CD8-positive, alpha-beta memory T cell (primary cell): ENCODE results near the gene OMA1. TPM values are rescaled to one million over a fixed set of nuclear protein-coding genes. Genes with fewer than 3 reads are reported as not detected.

Source experiments
- CTCF ChIA-PET: fragments of 350-600 bp; sonication (Branson Sonifier 250); formaldehyde crosslinking; loops from one replicate; lab custom pipeline; 2021; ENCODE audit warnings: antibody characterized with exemption; lab: Charles Lee
- POLR2A ChIA-PET: fragments of 350-600 bp; sonication (Branson Sonifier 250); formaldehyde crosslinking; loops from one replicate; lab custom pipeline; 2021; ENCODE audit warnings: antibody characterized with exemption; lab: Charles Lee
- DNase-seq, 5 donors: peaks; one replicate each; pipeline versions ENCODE4 v3.0.0 to v3.0.0-alpha.2; 2020 to 2022; ENCODE audit warnings: mixed read lengths in 1 of 5
- H3K27ac ChIP-seq: one replicate; pipeline ENCODE4 v1.7.0; 2013; ENCODE audit warnings: low read depth, mild to moderate bottlenecking, low read length, moderate library complexity
- H3K27me3 ChIP-seq: 2 replicates; pipeline ENCODE4 v1.7.0; 2013; ENCODE audit warnings: low read length, mild to moderate bottlenecking; ENCODE audit not compliant: insufficient read depth, poor library complexity, severe bottlenecking
- H3K36me3 ChIP-seq: 2 replicates; pipeline ENCODE4 v1.7.0; 2013; ENCODE audit warnings: mild to moderate bottlenecking, low read length, moderate library complexity; ENCODE audit not compliant: insufficient read depth
- H3K4me1 ChIP-seq: 2 replicates; pipeline ENCODE4 v1.7.0; 2013; ENCODE audit warnings: mild to moderate bottlenecking, low read length, moderate library complexity; ENCODE audit not compliant: insufficient read depth
- H3K4me3 ChIP-seq: 2 replicates; pipeline ENCODE4 v1.7.0; 2013; ENCODE audit warnings: mild to moderate bottlenecking, low read length
- H3K9me3 ChIP-seq: 2 replicates; pipeline ENCODE4 v1.7.0; 2013; ENCODE audit warnings: mild to moderate bottlenecking, low read length
- H3K27ac Mint-ChIP-seq, 8 donors: one replicate each; pipeline ENCODE4 v1.8.0; 2020 to 2021; ENCODE audit warnings: mixed read lengths in 8 of 8, mild to moderate bottlenecking in 6 of 8, inconsistent platforms in 3 of 8, moderate library complexity in 3 of 8
- H3K27me3 Mint-ChIP-seq, 2 donors: one replicate each; pipeline ENCODE4 v1.8.0; 2020 to 2021; ENCODE audit warnings: mixed read lengths in 2 of 2, mild to moderate bottlenecking in 1 of 2, moderate library complexity in 1 of 2
- H3K36me3 Mint-ChIP-seq, 3 donors: one replicate each; pipeline ENCODE4 v1.8.0; 2020 to 2021; ENCODE audit warnings: mixed read lengths in 3 of 3, inconsistent platforms in 1 of 3, mild to moderate bottlenecking in 1 of 3
- H3K4me1 Mint-ChIP-seq, 3 donors: one replicate each; pipeline ENCODE4 v1.8.0; 2020 to 2021; ENCODE audit warnings: mixed read lengths in 3 of 3, inconsistent platforms in 1 of 3, mild to moderate bottlenecking in 1 of 3
- H3K4me3 Mint-ChIP-seq, 7 donors: one replicate each; pipeline ENCODE4 v1.8.0; 2020 to 2021; ENCODE audit warnings: mixed read lengths in 7 of 7, mild to moderate bottlenecking in 6 of 7, moderate library complexity in 4 of 7, inconsistent platforms in 2 of 7
- H3K9me3 Mint-ChIP-seq, 5 donors: one replicate each; pipeline ENCODE4 v1.8.0; 2020 to 2022; ENCODE audit warnings: mixed read lengths in 5 of 5, mild to moderate bottlenecking in 3 of 5, moderate library complexity in 2 of 5, inconsistent platforms in 1 of 5
- polyA plus RNA-seq: library from polyadenylated mRNA; unstranded; fragments of 300-500 nt; fragmentation: Illumina TruSeq; gene quantifications from one replicate; pipeline ENCODE4 v1.2.3, GENCODE V29; 2021
- total RNA-seq, 2 experiments: library from RNA; stranded (reverse); gene quantifications; one replicate each; pipeline ENCODE4 v1.2.3, GENCODE V29; 2021

Gene OMA1
- total and polyA plus RNA-seq, 3 experiments from 2014 or later = 15.9 to 40.5 (median 17.6) TPM

- H3K27me3 ChIP-seq = no peaks in the 10 kb centered on the region
- ChIA-PET CTCF (no interaction called here), POLR2A (no interaction called here)
- no peaks in the 10 kb centered on the region for H3K9me3 ChIP-seq
- Mint-ChIP-seq H3K36me3 (peaks cover 4 to 19% (median 14%) of the 10 kb centered on the region in 3 donors), H3K27me3 (no peaks in the 10 kb centered on the region), H3K9me3 (no peaks in the 10 kb centered on the region), H3K4me3 (no peak overlapping the region), H3K27ac (peak overlapping the region in 1 of 8 donors; percentile 40), H3K4me1 (no peaks in the 10 kb centered on the region)
- H3K27ac ChIP-seq = no peak overlapping the region
- no peaks in the 10 kb centered on the region for H3K4me1 ChIP-seq
- DNase-seq = no peak
- H3K36me3 ChIP-seq = no peaks in the 10 kb centered on the region
- no peak overlapping the region for H3K4me3 ChIP-seq
Observed at GRCh38 chr1:58465176-58465575, 81.3 kb downstream of the OMA1 start.

DNA sequence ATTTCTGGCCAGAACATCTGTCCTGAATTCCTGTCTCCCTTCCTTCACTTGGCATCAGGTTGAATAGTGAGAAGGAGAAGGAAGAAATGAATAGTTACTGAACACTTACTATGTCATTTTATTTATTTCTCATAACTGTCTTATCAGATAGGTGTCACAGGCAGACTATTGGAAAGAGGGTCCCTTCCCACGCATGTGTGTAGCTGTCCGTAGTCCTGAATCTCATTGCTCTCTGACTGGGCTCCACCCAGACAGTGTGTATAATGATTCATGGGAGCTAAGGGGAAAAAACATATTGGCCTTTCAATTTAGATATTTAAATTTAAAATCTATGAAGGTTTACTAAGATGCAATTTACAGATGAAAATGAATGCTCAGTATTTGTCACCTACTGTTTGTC lies 86.1 kb downstream of the OMA1 start:
- Histone ChIP-seq H3K36me3 (no peaks in the 10 kb centered on the region), H3K4me3 (no peak overlapping the region), H3K9me3 (no peaks in the 10 kb centered on the region), H3K27me3 (no peaks in the 10 kb centered on the region), H3K27ac (no peak overlapping the region), H3K4me1 (no peaks in the 10 kb centered on the region)
- DNase-seq = no peak
- ChIA-PET CTCF (no interaction called here), POLR2A (no interaction called here)
- Mint-ChIP-seq H3K4me3 (no peak overlapping the region), H3K27me3 (peaks cover 0 to 4% of the 10 kb centered on the region in 2 donors), H3K27ac (no peak overlapping the region), H3K9me3 (no peaks in the 10 kb centered on the region), H3K36me3 (peaks cover 1 to 24% (median 16%) of the 10 kb centered on the region in 3 donors), H3K4me1 (no peaks in the 10 kb centered on the region)

DNA sequence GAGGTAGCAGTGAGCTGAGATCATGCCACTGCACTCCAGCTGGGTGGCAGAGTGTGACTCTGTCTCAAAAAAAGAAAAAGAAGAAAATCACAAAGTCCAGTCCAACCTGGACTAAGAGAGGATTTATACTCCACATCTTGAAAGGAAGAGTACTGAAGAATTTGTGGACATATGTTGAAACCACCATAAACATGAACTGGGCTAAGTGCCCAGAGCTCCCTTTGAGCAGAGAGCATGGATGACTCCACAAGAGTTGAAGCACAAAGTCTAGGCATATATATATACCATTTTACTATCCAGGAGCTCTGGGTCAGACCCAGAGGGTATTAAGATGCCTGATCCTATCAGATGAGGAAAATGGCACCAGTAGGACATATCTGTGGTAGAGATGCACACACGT lies 86.6 kb downstream of the OMA1 start:
- Mint-ChIP-seq H3K27me3 (peaks cover 0 to 4% of the 10 kb centered on the region in 2 donors), H3K9me3 (no peaks in the 10 kb centered on the region), H3K4me1 (no peaks in the 10 kb centered on the region), H3K4me3 (no peak overlapping the region), H3K27ac (no peak overlapping the region), H3K36me3 (peaks cover 1 to 24% (median 16%) of the 10 kb centered on the region in 3 donors)
- no peak overlapping the region for H3K27ac ChIP-seq
- no peaks in the 10 kb centered on the region for H3K4me1 ChIP-seq
- ChIA-PET CTCF (no interaction called here), POLR2A (no interaction called here)
- H3K27me3 ChIP-seq = no peaks in the 10 kb centered on the region
- DNase-seq = no peak
- H3K9me3 ChIP-seq = no peaks in the 10 kb centered on the region
- no peaks in the 10 kb centered on the region for H3K36me3 ChIP-seq
- H3K4me3 ChIP-seq = no peak overlapping the region

DNA sequence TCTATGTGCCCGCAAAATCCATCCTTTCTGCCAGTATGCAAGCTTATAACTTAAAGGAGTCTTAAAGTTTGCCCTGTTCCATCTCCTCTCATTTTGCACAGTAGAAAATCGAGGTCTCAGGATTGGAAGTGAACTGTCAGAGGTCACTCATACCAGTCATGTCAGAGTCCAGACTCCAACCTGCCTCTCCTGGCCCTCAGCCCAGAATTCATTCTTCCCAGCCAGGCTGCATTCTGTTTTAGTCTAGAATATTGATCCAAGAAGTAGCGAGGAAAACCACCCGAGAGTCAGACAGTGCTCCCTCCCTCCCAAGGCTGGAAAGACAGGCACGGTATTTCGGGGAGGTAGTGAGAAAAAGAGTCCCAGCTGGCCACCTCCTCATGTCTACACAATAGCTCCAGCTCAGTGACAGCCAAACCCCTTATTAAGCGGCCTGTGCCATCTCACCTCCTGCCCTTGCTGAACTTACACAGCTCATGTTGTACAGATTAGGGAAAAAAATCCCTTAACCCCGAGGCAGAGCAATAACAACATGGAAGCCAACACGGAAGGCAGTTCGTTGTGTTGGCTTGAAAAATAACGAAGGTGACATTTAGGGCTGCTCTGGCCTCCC lies 89.4 kb downstream of the OMA1 start:
- H3K27ac ChIP-seq = no peak overlapping the region
- H3K4me3 ChIP-seq = no peak overlapping the region
- H3K9me3 ChIP-seq = no peaks in the 10 kb centered on the region
- H3K4me1 Mint-ChIP-seq = no peaks in the 10 kb centered on the region
- peak overlapping the region in 1 of 8 donors; percentile 40 for H3K27ac Mint-ChIP-seq
- H3K27me3 Mint-ChIP-seq = peaks cover 0 to 4% of the 10 kb centered on the region in 2 donors
- peaks cover 2 to 20% (median 12%) of the 10 kb centered on the region in 3 donors for H3K36me3 Mint-ChIP-seq
- no peak for DNase-seq
- H3K4me3 Mint-ChIP-seq = no peak overlapping the region
- no peaks in the 10 kb centered on the region for H3K9me3 Mint-ChIP-seq
- CTCF ChIA-PET = no interaction called here
- no peaks in the 10 kb centered on the region for H3K36me3 ChIP-seq
- no peaks in the 10 kb centered on the region for H3K27me3 ChIP-seq
- no peaks in the 10 kb centered on the region for H3K4me1 ChIP-seq
- POLR2A ChIA-PET = no interaction called here

GRCh38 chr1:58456470-58456869 lies 90.1 kb downstream of the OMA1 start:
- Histone ChIP-seq H3K36me3 (no peaks in the 10 kb centered on the region), H3K4me3 (no peak overlapping the region), H3K27ac (no peak overlapping the region), H3K27me3 (no peaks in the 10 kb centered on the region), H3K9me3 (no peaks in the 10 kb centered on the region), H3K4me1 (no peaks in the 10 kb centered on the region)
- H3K4me3 Mint-ChIP-seq = no peak overlapping the region
- peaks cover 0 to 4% of the 10 kb centered on the region in 2 donors for H3K27me3 Mint-ChIP-seq
- H3K36me3 Mint-ChIP-seq = peaks cover 2 to 20% (median 9%) of the 10 kb centered on the region in 3 donors
- no peaks in the 10 kb centered on the region for H3K9me3 Mint-ChIP-seq
- POLR2A ChIA-PET = no interaction called here
- CTCF ChIA-PET = no interaction called here
- peak overlapping the region in 1 of 8 donors; percentile 29 for H3K27ac Mint-ChIP-seq
- no peaks in the 10 kb centered on the region for H3K4me1 Mint-ChIP-seq
- no peak for DNase-seq

- H3K36me3 ChIP-seq = no peaks in the 10 kb centered on the region
- H3K4me1 Mint-ChIP-seq = no peaks in the 10 kb centered on the region
- peaks cover 2 to 7% (median 6%) of the 10 kb centered on the region in 3 donors for H3K36me3 Mint-ChIP-seq
- H3K27ac ChIP-seq = no peak overlapping the region
- no peaks in the 10 kb centered on the region for H3K27me3 ChIP-seq
- peak overlapping the region in 1 of 7 donors; percentile 33 for H3K4me3 Mint-ChIP-seq
- POLR2A ChIA-PET = no interaction called here
- H3K4me1 ChIP-seq = no peaks in the 10 kb centered on the region
- no peaks in the 10 kb centered on the region for H3K9me3 Mint-ChIP-seq
- no peaks in the 10 kb centered on the region for H3K9me3 ChIP-seq
- peaks cover 0 to 3% of the 10 kb centered on the region in 2 donors for H3K27me3 Mint-ChIP-seq
- CTCF ChIA-PET = interaction anchor here (1.5 kb wide), 1 partner anchor 14 kb away, joined by 3 read pairs; no protein-coding TSS in a partner anchor
- no peak overlapping the region for H3K4me3 ChIP-seq
- H3K27ac Mint-ChIP-seq = no peak overlapping the region
- no peak for DNase-seq
Observed at GRCh38 chr1:58454807-58455206, 91.7 kb downstream of the OMA1 start.

GRCh38 chr1:58454385-58454784 lies 92.1 kb downstream of the OMA1 start:
- no peaks in the 10 kb centered on the region for H3K27me3 ChIP-seq
- ChIA-PET CTCF (interaction anchor here (1.5 kb wide), 1 partner anchor 14 kb away, joined by 3 read pairs; no protein-coding TSS in a partner anchor), POLR2A (no interaction called here)
- H3K27ac ChIP-seq = no peak overlapping the region
- no peaks in the 10 kb centered on the region for H3K4me1 ChIP-seq
- Mint-ChIP-seq H3K4me3 (no peak overlapping the region), H3K27ac (no peak overlapping the region), H3K9me3 (no peaks in the 10 kb centered on the region), H3K4me1 (no peaks in the 10 kb centered on the region), H3K36me3 (peaks cover 2 to 8% (median 4%) of the 10 kb centered on the region in 3 donors), H3K27me3 (peaks cover 0 to 3% of the 10 kb centered on the region in 2 donors)
- no peak overlapping the region for H3K4me3 ChIP-seq
- DNase-seq = no peak
- no peaks in the 10 kb centered on the region for H3K9me3 ChIP-seq
- H3K36me3 ChIP-seq = no peaks in the 10 kb centered on the region

DNA sequence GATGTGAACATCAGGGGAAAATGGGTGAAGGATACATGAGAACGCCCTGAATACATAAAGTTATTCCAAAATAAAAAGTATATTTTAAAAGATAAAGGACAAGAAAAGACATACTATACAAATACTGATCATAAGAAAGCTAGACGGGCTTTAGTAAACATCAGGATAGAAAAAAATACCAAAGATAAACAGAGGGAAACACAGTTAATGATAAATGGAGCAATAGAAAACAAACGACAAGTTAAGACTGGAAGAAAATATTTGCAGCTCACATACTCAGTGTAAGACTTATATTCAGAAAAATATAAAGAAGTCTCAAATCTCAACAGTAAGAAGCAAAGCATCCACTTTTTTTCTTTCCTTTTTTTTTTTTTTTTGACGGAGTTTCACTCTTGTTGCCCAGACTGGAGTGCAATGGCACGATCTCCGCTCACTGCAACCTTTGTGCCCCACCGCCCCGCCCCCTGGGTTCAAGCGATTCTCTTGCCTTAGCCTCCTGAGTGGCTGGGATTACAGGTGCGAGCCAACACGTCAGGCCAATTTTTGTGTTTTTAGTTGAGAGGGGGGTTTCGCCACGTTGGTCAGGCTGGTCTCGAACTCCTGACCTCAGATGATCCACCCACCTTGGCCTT lies 94.8 kb downstream of the OMA1 start:
- ChIA-PET POLR2A (no interaction called here), CTCF (no interaction called here)
- H3K36me3 ChIP-seq = no peaks in the 10 kb centered on the region
- H3K4me1 ChIP-seq = no peaks in the 10 kb centered on the region
- no peak overlapping the region for H3K27ac Mint-ChIP-seq
- no peaks in the 10 kb centered on the region for H3K9me3 ChIP-seq
- H3K4me3 ChIP-seq = no peak overlapping the region
- DNase-seq = no peak
- no peak overlapping the region for H3K27ac ChIP-seq
- peaks cover 1 to 12% (median 8%) of the 10 kb centered on the region in 3 donors for H3K36me3 Mint-ChIP-seq
- H3K27me3 Mint-ChIP-seq = peaks cover 0 to 5% of the 10 kb centered on the region in 2 donors
- H3K4me1 Mint-ChIP-seq = no peaks in the 10 kb centered on the region
- H3K9me3 Mint-ChIP-seq = peaks cover 0 to 2% (median 0%) of the 10 kb centered on the region in 5 donors
- H3K4me3 Mint-ChIP-seq = no peak overlapping the region
- H3K27me3 ChIP-seq = no peaks in the 10 kb centered on the region
